HG03103 (cell line): Measurements from ENCODE around the gene HNF4A.
A peak's percentile ranks its signal among the peaks of the same experiment; 100 is the strongest.
"Not testable (repeated sequence)": the region's sequence is repeated elsewhere in the genome, so short reads cannot be mapped to it uniquely, and the experiment has no call there.

Experiments used
- ATAC-seq: cut with Tn5 transposase; IDR thresholded peaks from one replicate; pipeline ENCODE4 v1.9.1; 2021; ENCODE audit warnings: low read depth; ENCODE audit not compliant: unreplicated experiment

HNF4A gene

GRCh38 chr20:44355498-44356352, at the start of gene HNF4A:
Gene HNF4A, plus strand, starts transcription at chr20:44355699. Its CDS starts 106 bp downstream, at chr20:44355805.
- ATAC-seq: no peak

DNA sequence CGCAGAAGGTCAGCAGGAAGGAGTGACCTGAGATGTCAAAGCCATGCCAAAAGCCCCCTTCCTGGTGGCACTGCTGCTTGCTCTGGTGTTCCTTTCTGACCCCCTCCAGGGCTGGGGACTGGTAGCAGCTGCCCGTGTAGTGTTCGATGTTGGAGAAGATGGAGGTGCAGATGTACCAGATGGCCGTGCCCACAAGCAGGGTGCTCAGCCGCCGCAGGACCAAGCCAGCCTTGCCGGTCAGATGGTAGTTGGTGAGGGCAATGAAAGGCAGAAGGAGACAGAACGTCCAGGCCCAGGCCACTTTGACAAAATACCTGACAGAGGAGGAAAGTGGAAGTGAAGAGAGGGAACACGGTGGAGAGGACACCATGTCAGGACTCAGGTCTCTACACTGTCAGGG, 48.6 kb upstream of the HNF4A start:
- ATAC-seq: no peak

DNA sequence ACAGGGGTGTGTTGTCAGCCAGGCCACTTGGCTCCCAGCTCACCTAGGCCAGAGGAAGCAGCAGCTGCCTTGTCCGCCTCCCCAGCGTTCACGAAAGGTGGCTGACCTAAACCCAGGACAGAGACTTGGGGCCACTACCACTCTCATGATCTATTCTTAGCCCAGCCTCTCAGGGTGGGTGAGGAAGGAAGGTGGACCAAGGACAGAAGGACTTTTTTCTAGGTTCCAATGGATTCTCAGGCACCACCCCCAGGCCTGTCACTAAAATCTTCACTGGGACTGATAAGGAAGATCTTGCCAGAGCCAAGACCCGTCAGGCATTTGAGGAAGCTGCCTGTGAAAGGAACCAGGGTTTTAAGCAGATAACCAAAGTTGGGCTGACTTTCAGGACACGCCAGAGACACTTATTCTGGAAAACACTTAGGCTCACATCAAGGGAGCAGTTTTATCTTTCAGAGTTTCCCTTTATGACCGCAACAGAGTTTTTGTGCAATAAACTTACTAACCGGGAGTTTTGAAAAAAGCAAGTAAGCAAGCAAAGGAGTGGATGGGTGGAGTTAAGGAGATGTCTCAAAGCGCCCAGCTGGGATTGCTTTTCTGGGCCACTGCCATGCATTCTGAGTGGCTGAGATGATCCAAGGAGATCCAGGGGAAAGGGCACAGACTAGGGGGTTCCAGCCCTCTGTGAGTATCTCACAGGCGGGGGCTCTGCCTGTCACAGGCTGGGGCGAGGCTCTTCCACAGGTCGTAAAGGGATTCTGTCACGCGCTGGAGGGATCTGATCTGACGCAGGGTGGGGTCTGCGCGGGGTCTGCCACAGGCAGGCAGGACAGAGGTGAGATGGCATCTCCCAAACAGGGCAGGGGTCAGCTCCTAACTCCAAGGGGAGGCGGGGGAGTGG, 45.5 kb upstream of the HNF4A start:
- no peak for ATAC-seq

GRCh38 chr20:44310664-44311639, 44.5 kb upstream of the HNF4A start, which contains the start of gene FITM2:
Gene FITM2, minus strand, starts transcription at chr20:44311202. Its CDS starts 54 bp downstream, at chr20:44311148.
- ATAC-seq: peak; percentile 88

DNA sequence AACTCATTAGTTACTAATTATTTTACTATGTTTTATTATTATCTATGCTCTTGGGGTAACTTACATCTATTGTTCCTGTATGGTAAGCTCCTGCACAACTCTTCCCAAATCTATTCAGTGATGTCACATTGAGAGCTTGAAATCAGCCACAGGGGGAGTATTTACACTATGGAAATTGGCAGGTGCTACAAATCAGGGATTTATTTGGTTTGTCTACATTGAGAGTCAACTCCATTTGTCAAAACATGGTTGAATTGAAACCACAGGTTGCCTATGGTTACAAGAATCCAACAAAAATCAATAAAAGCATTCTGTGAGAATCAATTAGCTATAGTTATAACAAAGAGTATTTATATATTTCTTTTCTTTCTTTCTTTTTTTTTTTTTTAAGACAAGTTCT, 40.6 kb upstream of the HNF4A start:
- no peak for ATAC-seq

DNA sequence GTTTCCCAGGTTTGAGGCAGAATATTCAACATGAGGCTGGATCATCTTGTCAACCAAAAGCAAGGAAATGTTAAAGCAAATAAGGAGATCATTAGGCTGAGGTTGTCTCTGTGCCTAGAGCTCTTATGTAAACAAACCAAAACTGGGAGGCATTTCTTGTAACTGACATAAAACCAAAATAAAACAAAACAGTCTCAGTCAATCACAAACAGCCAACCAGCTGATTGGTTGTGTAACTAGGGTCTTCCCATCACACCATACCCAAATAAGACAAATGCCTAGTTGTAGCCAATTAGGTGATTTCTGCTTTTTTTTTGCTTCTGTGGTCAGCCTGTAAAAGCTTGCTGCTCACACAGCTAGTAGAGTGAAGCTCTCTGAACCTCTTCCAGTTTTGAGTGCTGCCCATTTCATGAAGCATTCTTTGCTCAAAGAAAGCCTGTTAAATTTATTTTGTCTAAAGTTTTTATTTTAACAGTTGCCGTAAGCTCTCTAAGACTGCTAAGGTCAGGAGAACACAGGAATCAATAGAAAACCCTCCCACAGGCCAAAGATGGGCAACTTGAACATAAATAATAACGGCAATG, 35.6 kb upstream of the HNF4A start:
- no peak for ATAC-seq

- no peak for ATAC-seq
These were observed 31.2 kb upstream of the HNF4A start for GRCh38 chr20:44324343-44324742.

- ATAC-seq: no peak
These were observed 28.9 kb upstream of the HNF4A start for GRCh38 chr20:44326391-44327159.

- not testable (repeated sequence) for ATAC-seq
These were observed 27.8 kb upstream of the HNF4A start for GRCh38 chr20:44327748-44328147.

GRCh38 chr20:44328428-44328827, 27.1 kb upstream of the HNF4A start:
- no peak for ATAC-seq

DNA sequence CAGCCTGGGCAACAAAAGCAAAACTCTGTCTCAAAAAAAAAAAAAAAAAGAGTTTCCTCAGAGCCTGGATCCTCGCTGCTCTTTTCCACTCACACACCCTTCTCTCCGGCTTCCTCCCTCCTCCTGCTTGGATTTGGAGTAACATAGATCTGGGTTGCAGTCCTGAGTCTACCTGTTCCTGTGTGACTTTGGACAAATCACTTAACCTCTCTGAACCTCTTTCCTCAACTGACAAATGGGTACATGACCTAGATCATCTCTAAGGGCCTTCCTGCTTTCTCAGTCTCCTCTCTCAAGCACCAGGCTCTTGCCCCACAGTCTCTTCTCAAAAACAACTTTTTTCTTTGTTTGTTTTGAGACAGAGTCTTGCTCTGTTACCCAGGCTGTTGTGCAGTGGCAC, 24.3 kb upstream of the HNF4A start:
- no peak for ATAC-seq

GRCh38 chr20:44334306-44334705, 21.2 kb upstream of the HNF4A start:
- ATAC-seq: no peak

GRCh38 chr20:44334709-44335108, 20.8 kb upstream of the HNF4A start:
- no peak for ATAC-seq

- no peak for ATAC-seq
These were observed 19.8 kb upstream of the HNF4A start for GRCh38 chr20:44335675-44336074.

GRCh38 chr20:44336086-44336485, 19.4 kb upstream of the HNF4A start:
- ATAC-seq: no peak

DNA sequence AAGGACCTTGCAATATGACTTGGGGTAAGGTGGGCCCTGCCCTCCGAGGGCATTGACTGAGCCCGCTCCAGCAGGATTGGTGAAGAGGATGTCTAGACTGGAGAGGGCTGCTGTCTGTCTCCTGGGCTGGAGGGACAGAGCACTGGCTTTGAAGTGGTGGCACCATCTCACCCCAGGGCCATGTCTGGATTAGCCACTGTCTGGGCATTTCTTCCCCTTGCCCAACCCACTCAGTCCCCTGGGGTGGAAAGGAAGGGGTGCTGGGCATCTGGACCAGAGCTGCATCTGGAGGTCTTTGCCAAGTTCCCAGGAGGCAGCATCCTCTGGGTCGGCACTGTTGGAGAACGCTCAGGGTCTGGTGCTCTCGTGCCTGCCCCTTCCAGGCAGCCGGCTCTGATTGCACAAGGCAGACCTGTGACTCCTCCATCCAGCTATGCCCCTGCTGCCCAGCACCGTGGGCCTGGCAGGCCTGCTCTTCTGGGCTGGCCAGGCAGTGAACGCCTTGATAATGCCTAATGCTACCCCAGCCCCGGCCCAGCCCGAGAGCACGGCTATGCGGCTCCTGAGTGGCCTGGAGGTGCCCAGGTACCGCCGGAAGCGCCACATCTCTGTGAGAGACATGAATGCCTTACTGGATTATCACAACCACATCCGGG, 18.6 kb upstream of the HNF4A start, which contains the start of gene R3HDML:
Gene R3HDML, plus strand, starts transcription at position 319 of the 656 bp plus-strand sequence. Its CDS starts 115 bp downstream, at position 434.
- no peak for ATAC-seq

DNA sequence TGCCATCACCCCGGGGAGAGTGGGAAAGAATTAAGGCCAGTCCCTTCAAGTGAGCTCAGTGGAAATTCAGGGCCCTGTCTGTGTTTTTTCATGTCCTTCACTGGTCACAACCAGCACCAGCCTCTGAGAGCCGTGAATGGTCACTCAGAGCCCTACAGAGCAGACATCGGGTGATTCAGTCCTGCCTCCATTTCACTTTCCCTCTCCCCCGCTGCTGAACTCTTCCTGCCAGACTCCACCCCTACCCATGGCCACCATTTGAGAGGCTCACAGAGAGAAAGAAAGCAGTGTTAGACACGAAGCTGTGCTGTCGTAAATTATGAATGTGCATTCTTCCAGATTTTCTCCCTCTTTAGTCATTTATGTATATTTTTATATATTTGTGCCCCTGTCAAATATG, 13.3 kb upstream of the HNF4A start:
- no peak for ATAC-seq

DNA sequence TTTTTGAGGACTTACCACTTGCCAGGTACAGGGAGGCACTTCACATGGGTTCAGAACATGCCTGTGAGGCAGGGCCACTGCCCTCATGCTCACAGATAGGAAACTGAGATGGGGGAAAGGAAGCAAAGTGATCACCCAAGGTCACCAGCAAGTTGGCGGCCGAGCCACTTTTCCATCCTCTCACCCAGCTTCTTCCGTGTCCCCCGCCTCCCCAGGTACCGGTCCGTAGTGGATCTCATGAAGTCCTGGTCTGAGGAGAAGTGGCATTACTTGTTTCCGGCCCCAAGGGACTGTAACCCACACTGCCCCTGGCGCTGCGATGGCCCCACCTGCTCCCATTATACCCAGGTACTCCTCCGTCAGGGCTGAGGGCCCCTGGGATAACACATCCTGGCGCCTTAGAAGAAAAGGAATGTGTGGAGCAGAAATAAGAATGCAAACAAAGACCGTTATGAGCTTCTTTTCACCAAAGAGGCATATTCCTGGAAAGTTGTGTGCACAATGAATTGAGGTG, 12.3 kb upstream of the HNF4A start:
- no peak for ATAC-seq
